Mesenchymal stem cell (in vitro differentiated cells and primary cell): ENCODE results near the gene PFN3.

Experiments used
- DNase-seq: peaks from one replicate; pipeline ENCODE4 v3.0.0-alpha.2; 2013
- H2AFZ ChIP-seq: one replicate; pipeline ENCODE4 v1.6.1; 2013; ENCODE audit warnings: low read depth, mild to moderate bottlenecking, control low read depth, inconsistent platforms, low read length, moderate library complexity
- H2AK5ac ChIP-seq: 2 replicates; pipeline ENCODE4 v1.6.1; 2013; ENCODE audit warnings: low read length, moderate library complexity, mild to moderate bottlenecking, inconsistent platforms; ENCODE audit not compliant: severe bottlenecking
- H2BK120ac ChIP-seq: one replicate; pipeline ENCODE4 v1.6.1; 2013; ENCODE audit warnings: low read depth, mild to moderate bottlenecking, inconsistent platforms, low read length, moderate library complexity
- H2BK12ac ChIP-seq, 2 experiments: one replicate each; pipeline ENCODE4 v1.6.1; 2013; ENCODE audit warnings: inconsistent platforms in 2 of 2, low read length in 2 of 2, mild to moderate bottlenecking in 2 of 2, moderate library complexity in 2 of 2, control low read depth in 1 of 2
- H2BK15ac ChIP-seq: one replicate; pipeline ENCODE4 v1.6.1; 2013; ENCODE audit warnings: mild to moderate bottlenecking, low read depth, inconsistent platforms; ENCODE audit not compliant: poor library complexity, severe bottlenecking
- H2BK5ac ChIP-seq: 2 replicates; pipeline ENCODE4 v1.6.1; 2013; ENCODE audit warnings: low read depth, mild to moderate bottlenecking, low read length, control low read depth, inconsistent platforms; ENCODE audit not compliant: poor library complexity, severe bottlenecking
- H3K14ac ChIP-seq, 2 experiments: one replicate each; pipeline ENCODE4 v1.6.1; 2013; ENCODE audit warnings: inconsistent platforms in 2 of 2, low read length in 2 of 2, control low read depth in 1 of 2, mild to moderate bottlenecking in 1 of 2, moderate library complexity in 1 of 2
- H3K18ac ChIP-seq, 2 experiments: one replicate each; pipeline ENCODE4 v1.6.1; 2013; ENCODE audit warnings: inconsistent platforms in 2 of 2, low read length in 2 of 2, control low read depth in 1 of 2, low read depth in 1 of 2, mild to moderate bottlenecking in 1 of 2
- H3K23ac ChIP-seq, 2 experiments: one replicate each; pipeline ENCODE4 v1.6.1; 2013; ENCODE audit warnings: inconsistent platforms in 2 of 2, low read length in 2 of 2, mild to moderate bottlenecking in 2 of 2, moderate library complexity in 2 of 2, control low read depth in 1 of 2
- H3K27ac ChIP-seq: 2 replicates; pipeline ENCODE4 v1.5.1; 2013; ENCODE audit warnings: mild to moderate bottlenecking, moderate library complexity, low read length, control low read depth, inconsistent platforms; ENCODE audit not compliant: poor library complexity, severe bottlenecking
- H3K27me3 ChIP-seq, 2 experiments: 2 replicates each; pipeline versions ENCODE4 v1.6.1 to v1.7.0; 2013; ENCODE audit warnings: low read length in 2 of 2, mild to moderate bottlenecking in 2 of 2, moderate library complexity in 2 of 2, control low read depth in 1 of 2, inconsistent platforms in 1 of 2; ENCODE audit not compliant: control insufficient read depth in 1 of 2, insufficient read depth in 1 of 2
- H3K36me3 ChIP-seq, 2 experiments: 2 replicates each; pipeline versions ENCODE4 v1.6.1 to v1.7.0; 2013; ENCODE audit warnings: low read length in 2 of 2, control low read depth in 1 of 2, inconsistent platforms in 1 of 2, low read depth in 1 of 2, mild to moderate bottlenecking in 1 of 2; ENCODE audit not compliant: insufficient read depth in 2 of 2, control insufficient read depth in 1 of 2
- H3K4ac ChIP-seq, 2 experiments: one replicate each; pipeline ENCODE4 v1.6.1; 2013; ENCODE audit warnings: inconsistent platforms in 2 of 2, low read length in 2 of 2, mild to moderate bottlenecking in 2 of 2, moderate library complexity in 2 of 2, control low read depth in 1 of 2, low read depth in 1 of 2
- H3K4me1 ChIP-seq: 2 replicates; pipeline ENCODE4 v1.6.1; 2013; ENCODE audit warnings: low read depth, low read length, control low read depth; ENCODE audit not compliant: control insufficient read depth, insufficient read depth
- H3K4me2 ChIP-seq: 2 replicates; pipeline ENCODE4 v1.6.1; 2013; ENCODE audit warnings: low read length, mild to moderate bottlenecking, inconsistent platforms; ENCODE audit not compliant: poor library complexity, severe bottlenecking
- H3K4me3 ChIP-seq, 2 experiments: 2 replicates each; pipeline versions ENCODE4 v1.5.1 to v1.7.0; 2013; ENCODE audit warnings: low read length in 2 of 2, mild to moderate bottlenecking in 2 of 2, control low read depth in 1 of 2, low read depth in 1 of 2; ENCODE audit not compliant: insufficient read depth in 1 of 2
- H3K79me1 ChIP-seq: replicated peaks from 2 replicates; pipeline ENCODE4 v1.6.1; 2013; ENCODE audit warnings: mild to moderate bottlenecking, control low read depth, low read length, inconsistent platforms; ENCODE audit not compliant: poor library complexity, severe bottlenecking
- H3K9ac ChIP-seq: 2 replicates; pipeline ENCODE4 v1.7.0; 2013; ENCODE audit warnings: mild to moderate bottlenecking, low read length, moderate library complexity
- H3K9me3 ChIP-seq: 2 replicates; pipeline ENCODE4 v1.7.0; 2013; ENCODE audit warnings: mild to moderate bottlenecking, low read length; ENCODE audit not compliant: control insufficient read depth
- H4K8ac ChIP-seq: one replicate; pipeline ENCODE4 v1.6.1; 2013; ENCODE audit warnings: inconsistent platforms, mild to moderate bottlenecking, low read length, moderate library complexity
- H4K91ac ChIP-seq: one replicate; pipeline ENCODE4 v1.6.1; 2013; ENCODE audit warnings: mild to moderate bottlenecking, low read length, inconsistent platforms
- WGBS: methylation state at CpG from one replicate; pipeline ENCODE4 v1.1.7; 2013; ENCODE audit warnings: mixed read lengths; 5-methylcytosine and 5-hydroxymethylcytosine counted together

The PFN3 gene

GRCh38 chr5:177447611-177448243, 47.3 kb upstream of the PFN3 start:
- Histone ChIP-seq H3K14ac (peak overlapping the region in 1 of 2 experiments; percentile 94), H3K23ac (no peak overlapping the region), H3K4me3 (peak overlapping the region; percentile 66 to 88), H3K9ac (peak overlapping the region; percentile 47), H3K9me3 (no peaks in the 10 kb centered on the region), H2AK5ac (peak overlapping the region; percentile 67), H3K27me3 (peaks cover 0 to 10% of the 10 kb centered on the region in 2 experiments), H3K4me1 (peaks cover 31% of the 10 kb centered on the region), H2BK15ac (peak overlapping the region; percentile 52), H4K91ac (peak overlapping the region; percentile 15), H3K79me1 (peaks cover 11% of the 10 kb centered on the region), H3K4ac (peak overlapping the region in 1 of 2 experiments; percentile 52), H3K27ac (peak overlapping the region; percentile 81), H3K18ac (peak overlapping the region; percentile 71 to 88), H2BK12ac (peak overlapping the region in 1 of 2 experiments; percentile 37), H3K36me3 (peaks cover 0 to 32% of the 10 kb centered on the region in 2 experiments), H2BK5ac (no peak overlapping the region), H2AFZ (no peak overlapping the region), H2BK120ac (no peak overlapping the region), H4K8ac (peak overlapping the region; percentile 73), H3K4me2 (peak overlapping the region; percentile 62)
- WGBS, result 4% methylated on average over 19 of the region's 23 CpGs
- DNase-seq, result peak; percentile 74

DNA sequence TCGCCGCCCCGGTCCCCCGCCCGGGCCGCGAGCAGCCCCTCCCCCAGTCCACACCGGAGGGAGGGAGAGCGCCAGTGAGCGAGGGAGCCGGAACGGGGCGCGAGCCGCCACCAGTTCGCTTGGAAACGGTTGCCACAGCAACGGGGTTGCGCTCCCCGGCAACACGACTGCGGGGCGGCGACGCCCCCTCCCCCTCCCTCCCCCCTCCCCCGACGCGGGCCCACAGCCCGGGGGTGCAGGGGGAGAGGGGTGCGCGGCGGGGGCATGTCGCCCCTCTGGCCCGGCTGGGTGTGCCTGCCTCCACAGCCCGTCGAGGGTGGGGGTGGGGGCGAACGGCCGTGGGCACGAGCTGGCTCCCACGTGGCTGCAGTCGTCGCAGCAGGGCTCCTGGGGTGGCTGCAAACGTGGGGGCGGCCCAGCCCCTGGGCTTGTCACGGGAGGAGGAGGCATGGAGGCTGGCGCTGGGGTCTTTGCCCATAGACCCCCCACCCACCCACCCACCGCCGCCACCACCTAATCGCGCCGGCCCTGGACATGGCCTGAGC, 46.7 kb upstream of the PFN3 start:
- DNase-seq, result peak; percentile 57

GRCh38 chr5:177446200-177447065, 46.0 kb upstream of the PFN3 start, which contains the start of gene PRR7:
Gene PRR7, plus strand, starts transcription at chr5:177446814. Its CDS starts 8,254 bp downstream, at chr5:177455068.
- peak within 1 kb of the TSS in 1 of 2 experiments; percentile 75 for H2BK12ac ChIP-seq
- H3K27me3 ChIP-seq, result peaks cover 0 to 10% of the 10 kb centered on the region in 2 experiments
- H3K18ac ChIP-seq, result peak within 1 kb of the TSS; percentile 78 to 88
- peak within 1 kb of the TSS; percentile 81 for H3K27ac ChIP-seq
- peak within 1 kb of the TSS; percentile 80 for H2AFZ ChIP-seq
- DNase-seq, result peak; percentile 67
- H3K14ac ChIP-seq, result peak within 1 kb of the TSS in 1 of 2 experiments; percentile 96
- peak within 1 kb of the TSS; percentile 67 for H2AK5ac ChIP-seq
- peak within 1 kb of the TSS; percentile 46 for H2BK120ac ChIP-seq
- H3K4me3 ChIP-seq, result peak within 1 kb of the TSS; percentile 80 to 88
- 10% methylated on average over 40 of the region's 89 CpGs for WGBS
- peak within 1 kb of the TSS; percentile 71 for H3K9ac ChIP-seq
- peak within 1 kb of the TSS; percentile 52 for H2BK15ac ChIP-seq
- H3K79me1 ChIP-seq, result peaks cover 7% of the 10 kb centered on the region
- no peaks in the 10 kb centered on the region for H3K9me3 ChIP-seq
- H3K36me3 ChIP-seq, result peaks cover 10 to 40% of the 10 kb centered on the region in 2 experiments
- H3K4me2 ChIP-seq, result peak within 1 kb of the TSS; percentile 82
- no peak within 1 kb of the TSS for H3K23ac ChIP-seq
- H2BK5ac ChIP-seq, result no peak within 1 kb of the TSS
- peaks cover 31% of the 10 kb centered on the region for H3K4me1 ChIP-seq
- H4K8ac ChIP-seq, result peak within 1 kb of the TSS; percentile 92
- H3K4ac ChIP-seq, result peak within 1 kb of the TSS; percentile 52
- peak within 1 kb of the TSS; percentile 79 for H4K91ac ChIP-seq

More for the DNA sequence above, 46.7 kb upstream of the PFN3 start:
- Histone ChIP-seq H3K79me1 (peaks cover 7% of the 10 kb centered on the region), H3K4me1 (peaks cover 31% of the 10 kb centered on the region), H2AK5ac (no peak overlapping the region), H4K8ac (peak overlapping the region; percentile 83), H3K18ac (peak overlapping the region; percentile 78 to 88), H3K14ac (peak overlapping the region in 1 of 2 experiments; percentile 76), H2BK15ac (no peak overlapping the region), H3K4me2 (peak overlapping the region; percentile 82), H2BK5ac (no peak overlapping the region), H3K27me3 (peaks cover 0 to 10% of the 10 kb centered on the region in 2 experiments), H3K23ac (no peak overlapping the region), H2BK120ac (peak overlapping the region; percentile 11), H4K91ac (peak overlapping the region; percentile 79), H3K9me3 (no peaks in the 10 kb centered on the region), H3K9ac (peak overlapping the region; percentile 71), H3K4ac (peak overlapping the region in 1 of 2 experiments; percentile 36), H3K4me3 (peak overlapping the region; percentile 80 to 88), H3K27ac (peak overlapping the region; percentile 81), H3K36me3 (peaks cover 4 to 33% of the 10 kb centered on the region in 2 experiments), H2BK12ac (peak overlapping the region in 1 of 2 experiments; percentile 75), H2AFZ (peak overlapping the region; percentile 56)
- WGBS, result 0% methylated on average over 8 of the region's 52 CpGs
